ENCODE results near the gene ZNF438.

GRCh38 chr10:31070025-31070424 is 38.4 kb upstream of the ZNF438 start:
- TF ChIP-seq, protein P1, sequence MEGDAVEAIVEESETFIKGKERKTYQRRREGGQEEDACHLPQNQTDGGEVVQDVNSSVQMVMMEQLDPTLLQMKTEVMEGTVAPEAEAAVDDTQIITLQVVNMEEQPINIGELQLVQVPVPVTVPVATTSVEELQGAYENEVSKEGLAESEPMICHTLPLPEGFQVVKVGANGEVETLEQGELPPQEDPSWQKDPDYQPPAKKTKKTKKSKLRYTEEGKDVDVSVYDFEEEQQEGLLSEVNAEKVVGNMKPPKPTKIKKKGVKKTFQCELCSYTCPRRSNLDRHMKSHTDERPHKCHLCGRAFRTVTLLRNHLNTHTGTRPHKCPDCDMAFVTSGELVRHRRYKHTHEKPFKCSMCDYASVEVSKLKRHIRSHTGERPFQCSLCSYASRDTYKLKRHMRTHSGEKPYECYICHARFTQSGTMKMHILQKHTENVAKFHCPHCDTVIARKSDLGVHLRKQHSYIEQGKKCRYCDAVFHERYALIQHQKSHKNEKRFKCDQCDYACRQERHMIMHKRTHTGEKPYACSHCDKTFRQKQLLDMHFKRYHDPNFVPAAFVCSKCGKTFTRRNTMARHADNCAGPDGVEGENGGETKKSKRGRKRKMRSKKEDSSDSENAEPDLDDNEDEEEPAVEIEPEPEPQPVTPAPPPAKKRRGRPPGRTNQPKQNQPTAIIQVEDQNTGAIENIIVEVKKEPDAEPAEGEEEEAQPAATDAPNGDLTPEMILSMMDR (IDR thresholded peaks at IDR 0.05), result no peak
- TF ChIP-seq POLR2A (IDR thresholded peaks at IDR 0.05), result no peak

All from lower leg skin (tissue), 3 donors.